IPS-20b (cell line): ENCODE results near the gene GBE1.

Experiments used
- H3K27ac ChIP-seq: one replicate; pipeline ENCODE4 v1.5.1; 2013; ENCODE audit warnings: low read length
- H3K27me3 ChIP-seq: 2 replicates; pipeline ENCODE4 v1.6.1; 2013; ENCODE audit warnings: mild to moderate bottlenecking, low read length, inconsistent platforms; ENCODE audit not compliant: insufficient read depth
- H3K36me3 ChIP-seq: 2 replicates; pipeline ENCODE4 v1.6.1; 2013; ENCODE audit warnings: low read depth, mild to moderate bottlenecking, inconsistent platforms, low read length, moderate library complexity; ENCODE audit not compliant: insufficient read depth
- H3K4me1 ChIP-seq: 2 replicates; pipeline ENCODE4 v1.6.1; 2013; ENCODE audit warnings: mild to moderate bottlenecking, control low read depth, inconsistent platforms, low read length, moderate library complexity; ENCODE audit not compliant: insufficient read depth
- H3K4me3 ChIP-seq: 2 replicates; pipeline ENCODE4 v1.5.1; 2013; ENCODE audit warnings: mild to moderate bottlenecking, low read length, inconsistent platforms
- H3K9ac ChIP-seq: 2 replicates; pipeline ENCODE4 v1.6.1; 2013; ENCODE audit warnings: low read depth, mild to moderate bottlenecking, inconsistent platforms, low read length, moderate library complexity
- H3K9me3 ChIP-seq: 2 replicates; pipeline ENCODE4 v1.6.1; 2013; ENCODE audit warnings: mild to moderate bottlenecking, low read depth, low read length, inconsistent platforms; ENCODE audit not compliant: insufficient read depth

GBE1 gene

DNA sequence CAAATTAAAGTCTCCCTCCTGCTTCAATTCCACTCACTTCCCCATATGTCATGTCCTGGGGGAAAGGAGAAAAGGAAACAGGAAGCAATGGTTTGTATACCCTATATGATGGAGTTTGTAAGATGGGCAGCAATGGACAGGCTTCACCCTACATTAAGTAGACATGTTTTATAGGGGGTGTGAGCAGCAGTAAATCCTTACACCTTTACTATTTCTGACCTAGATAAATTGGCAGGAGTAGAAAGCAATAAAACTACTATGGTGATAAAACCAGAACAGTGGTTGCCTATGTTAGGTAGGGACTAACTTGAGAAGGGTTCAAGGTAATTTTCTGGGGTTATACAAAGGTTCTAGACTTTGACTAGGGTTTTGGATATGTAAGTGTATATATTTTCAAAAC lies 301.7 kb downstream of the GBE1 start:
- H3K27ac ChIP-seq, result no peak overlapping the region
- H3K9ac ChIP-seq, result no peak overlapping the region
- H3K27me3 ChIP-seq, result no peaks in the 10 kb centered on the region
- no peaks in the 10 kb centered on the region for H3K4me1 ChIP-seq
- H3K9me3 ChIP-seq, result no peaks in the 10 kb centered on the region
- no peak overlapping the region for H3K4me3 ChIP-seq
- H3K36me3 ChIP-seq, result no peaks in the 10 kb centered on the region

DNA sequence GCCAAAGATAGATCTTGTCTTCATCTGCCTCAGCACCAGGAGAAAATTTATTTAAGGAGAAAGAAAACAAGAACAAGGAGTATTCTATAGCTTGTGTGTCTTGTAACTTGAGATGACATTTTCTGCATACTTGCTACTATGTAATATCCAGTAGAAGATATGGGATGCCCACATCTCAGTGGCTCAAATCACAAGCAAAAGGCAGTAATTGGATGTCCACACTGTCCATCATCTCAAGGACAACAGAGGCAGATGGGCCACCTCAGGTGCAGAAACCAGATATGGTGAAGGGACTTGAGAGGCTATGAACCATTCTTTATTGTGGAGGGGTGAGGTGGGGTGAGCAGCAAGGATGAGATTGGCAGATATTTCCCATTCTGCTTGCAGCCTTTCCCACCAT lies 309.0 kb downstream of the GBE1 start:
- no peak overlapping the region for H3K9ac ChIP-seq
- H3K27me3 ChIP-seq, result no peaks in the 10 kb centered on the region
- H3K9me3 ChIP-seq, result no peaks in the 10 kb centered on the region
- no peaks in the 10 kb centered on the region for H3K4me1 ChIP-seq
- H3K4me3 ChIP-seq, result no peak overlapping the region
- H3K36me3 ChIP-seq, result no peaks in the 10 kb centered on the region
- H3K27ac ChIP-seq, result no peak overlapping the region

DNA sequence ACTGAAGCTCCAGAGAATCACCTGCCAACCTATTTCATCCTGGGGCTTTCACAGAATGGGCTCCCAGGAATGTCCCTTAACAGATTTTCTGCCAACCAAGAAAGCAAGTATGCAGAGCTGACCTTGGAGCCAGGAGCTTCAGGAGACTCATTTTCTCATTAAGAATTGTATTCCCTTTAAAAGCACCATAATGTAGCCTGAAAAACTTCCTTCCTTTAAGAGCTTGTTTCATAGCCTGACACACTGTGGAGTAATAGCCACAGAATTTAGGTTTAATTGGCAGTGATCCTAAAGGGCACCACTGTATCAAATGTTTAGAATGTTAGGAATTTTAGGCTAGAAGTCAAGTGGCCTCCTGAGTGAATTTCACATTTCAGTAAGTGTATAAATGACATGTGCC lies 309.8 kb downstream of the GBE1 start:
- Histone ChIP-seq H3K4me3 (no peak overlapping the region), H3K9me3 (no peaks in the 10 kb centered on the region), H3K27me3 (no peaks in the 10 kb centered on the region), H3K4me1 (no peaks in the 10 kb centered on the region), H3K36me3 (no peaks in the 10 kb centered on the region), H3K9ac (no peak overlapping the region), H3K27ac (no peak overlapping the region)

DNA sequence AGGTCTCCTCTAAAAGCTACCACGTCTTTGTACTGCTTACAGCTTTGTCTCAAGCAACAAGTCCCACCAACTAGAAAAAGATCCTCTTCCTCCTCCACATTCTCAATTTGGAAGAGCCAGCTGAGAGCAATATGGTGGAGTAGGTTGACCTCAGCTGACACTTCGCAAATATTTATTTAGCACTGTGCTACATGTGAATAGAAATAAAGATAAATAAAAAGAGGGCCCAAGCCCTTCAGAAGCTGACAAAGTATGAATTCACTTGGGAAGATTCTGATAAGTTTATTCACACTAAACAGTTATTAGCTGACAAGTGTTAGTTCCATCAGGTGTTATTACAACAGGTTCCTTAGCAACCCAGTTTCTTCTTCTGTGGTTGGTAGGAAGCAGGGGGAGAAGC lies 310.3 kb downstream of the GBE1 start:
- Histone ChIP-seq H3K4me3 (no peak overlapping the region), H3K27ac (no peak overlapping the region), H3K36me3 (no peaks in the 10 kb centered on the region), H3K27me3 (no peaks in the 10 kb centered on the region), H3K9ac (no peak overlapping the region), H3K4me1 (no peaks in the 10 kb centered on the region), H3K9me3 (no peaks in the 10 kb centered on the region)

DNA sequence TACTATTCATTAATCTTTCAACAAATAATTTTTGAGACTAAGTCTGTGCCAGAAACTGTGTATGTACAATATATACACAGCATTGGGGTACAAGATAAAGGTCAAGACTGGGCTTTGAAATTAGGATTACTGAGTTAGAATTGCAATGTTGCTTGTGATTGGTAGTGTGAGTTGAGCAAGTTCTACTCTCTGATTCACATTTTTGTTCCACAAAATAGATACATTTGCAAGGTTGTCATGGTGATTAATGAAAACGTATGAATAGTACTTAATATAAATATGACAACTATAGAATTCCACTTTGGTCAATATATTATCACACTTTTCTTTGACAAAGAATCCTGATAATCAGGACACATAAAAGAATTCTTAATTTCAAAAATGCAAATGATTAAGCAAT lies 314.6 kb downstream of the GBE1 start:
- no peaks in the 10 kb centered on the region for H3K4me1 ChIP-seq
- no peaks in the 10 kb centered on the region for H3K36me3 ChIP-seq
- H3K9me3 ChIP-seq, result no peaks in the 10 kb centered on the region
- no peaks in the 10 kb centered on the region for H3K27me3 ChIP-seq
- no peak overlapping the region for H3K9ac ChIP-seq
- no peak overlapping the region for H3K4me3 ChIP-seq
- no peak overlapping the region for H3K27ac ChIP-seq

DNA sequence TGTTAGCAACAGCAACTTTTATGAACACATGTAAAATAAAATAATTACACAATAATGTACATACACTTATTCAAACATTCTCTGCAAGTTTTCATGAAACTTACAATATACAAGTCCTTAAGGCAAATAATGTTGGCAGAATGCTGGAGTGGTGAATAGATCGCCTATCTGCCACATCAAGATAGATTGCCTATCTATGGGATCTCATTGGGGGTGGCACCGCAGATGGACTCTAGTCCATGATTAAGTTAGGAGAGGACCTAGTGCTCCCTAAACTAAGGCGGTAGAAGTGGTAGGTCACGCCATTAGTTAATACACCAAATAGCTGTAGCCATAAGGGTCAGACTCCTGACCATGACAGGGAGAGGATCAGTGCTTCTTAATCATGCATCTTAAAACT lies 315.7 kb downstream of the GBE1 start:
- no peak overlapping the region for H3K9ac ChIP-seq

DNA sequence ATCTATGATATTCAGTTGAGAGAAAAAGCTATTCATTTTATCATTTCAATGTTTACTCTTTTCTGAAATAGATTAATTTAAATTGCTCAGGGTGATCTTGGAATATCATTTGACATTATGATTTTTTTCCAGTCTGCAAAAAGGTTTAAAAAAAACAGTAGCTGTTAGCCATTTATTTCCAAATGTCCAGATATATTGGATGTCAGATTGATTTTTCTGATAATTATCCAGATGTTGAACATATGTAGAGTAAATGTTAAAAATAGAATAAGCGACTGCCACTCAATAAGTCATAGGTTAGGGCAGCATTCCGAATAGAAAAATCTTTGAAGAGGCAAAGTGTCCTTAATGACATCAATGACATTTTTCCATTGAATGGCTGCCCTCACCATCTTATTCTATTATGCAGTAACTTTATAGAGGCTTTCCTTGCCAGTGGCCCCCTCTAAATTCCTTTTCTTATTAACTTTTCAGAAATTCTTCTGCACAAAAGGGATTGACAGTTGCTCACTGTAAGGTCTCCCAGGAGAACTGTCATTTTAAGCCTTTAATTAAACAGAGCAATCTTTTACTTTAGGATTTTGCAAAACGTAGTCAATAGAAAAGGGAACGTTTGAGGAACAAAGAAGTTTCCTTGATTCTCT lies 316.5 kb downstream of the GBE1 start:
- H3K27me3 ChIP-seq, result no peaks in the 10 kb centered on the region
- H3K4me3 ChIP-seq, result no peak overlapping the region
- no peaks in the 10 kb centered on the region for H3K36me3 ChIP-seq
- no peaks in the 10 kb centered on the region for H3K4me1 ChIP-seq
- no peak overlapping the region for H3K9ac ChIP-seq
- no peaks in the 10 kb centered on the region for H3K9me3 ChIP-seq
- no peak overlapping the region for H3K27ac ChIP-seq

More for the DNA sequence above, 315.7 kb downstream of the GBE1 start:
- H3K4me1 ChIP-seq, result no peaks in the 10 kb centered on the region
- no peak overlapping the region for H3K27ac ChIP-seq
- H3K36me3 ChIP-seq, result no peaks in the 10 kb centered on the region
- no peak overlapping the region for H3K4me3 ChIP-seq
- no peaks in the 10 kb centered on the region for H3K27me3 ChIP-seq
- H3K9me3 ChIP-seq, result no peaks in the 10 kb centered on the region

DNA sequence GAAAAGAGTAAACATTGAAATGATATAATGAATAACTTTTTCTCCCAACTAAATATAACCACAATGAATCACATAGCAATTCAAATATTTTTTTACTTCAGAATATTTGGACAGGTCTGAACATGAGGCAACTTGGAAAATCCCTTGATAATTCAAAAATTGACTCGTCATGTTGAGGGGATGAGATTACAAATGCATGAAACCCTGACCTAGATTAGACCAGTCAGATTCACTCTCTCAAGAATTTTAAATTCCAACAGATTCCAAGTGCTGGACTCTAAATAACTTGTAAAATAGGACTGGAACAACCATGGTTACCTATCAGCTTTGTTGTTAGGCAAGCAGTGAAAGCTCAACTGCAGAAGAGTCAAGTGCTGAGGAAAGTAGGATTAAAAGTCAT lies 317.5 kb downstream of the GBE1 start:
- Histone ChIP-seq H3K27ac (no peak overlapping the region), H3K9ac (no peak overlapping the region), H3K36me3 (no peaks in the 10 kb centered on the region), H3K4me3 (no peak overlapping the region), H3K27me3 (no peaks in the 10 kb centered on the region), H3K9me3 (no peaks in the 10 kb centered on the region), H3K4me1 (no peaks in the 10 kb centered on the region)

DNA sequence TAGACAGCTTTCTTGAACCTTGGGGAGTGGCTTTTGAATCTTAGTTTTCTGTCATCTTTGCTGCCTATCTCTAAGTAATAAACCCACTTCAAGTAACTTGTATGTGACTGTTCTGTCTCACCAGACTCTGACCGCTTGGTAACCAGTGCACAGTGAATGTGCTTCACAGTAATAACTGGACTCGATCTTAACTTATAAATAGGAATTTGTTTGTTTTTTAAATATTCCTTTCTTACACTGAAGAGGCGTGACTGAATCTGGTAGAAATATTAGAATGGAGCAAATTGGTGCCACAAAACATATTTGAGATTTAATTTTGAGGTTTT lies 318.0 kb downstream of the GBE1 start:
- no peak overlapping the region for H3K4me3 ChIP-seq
- no peaks in the 10 kb centered on the region for H3K27me3 ChIP-seq
- H3K27ac ChIP-seq, result no peak overlapping the region
- H3K9ac ChIP-seq, result no peak overlapping the region
- no peaks in the 10 kb centered on the region for H3K36me3 ChIP-seq
- H3K9me3 ChIP-seq, result no peaks in the 10 kb centered on the region
- no peaks in the 10 kb centered on the region for H3K4me1 ChIP-seq

DNA sequence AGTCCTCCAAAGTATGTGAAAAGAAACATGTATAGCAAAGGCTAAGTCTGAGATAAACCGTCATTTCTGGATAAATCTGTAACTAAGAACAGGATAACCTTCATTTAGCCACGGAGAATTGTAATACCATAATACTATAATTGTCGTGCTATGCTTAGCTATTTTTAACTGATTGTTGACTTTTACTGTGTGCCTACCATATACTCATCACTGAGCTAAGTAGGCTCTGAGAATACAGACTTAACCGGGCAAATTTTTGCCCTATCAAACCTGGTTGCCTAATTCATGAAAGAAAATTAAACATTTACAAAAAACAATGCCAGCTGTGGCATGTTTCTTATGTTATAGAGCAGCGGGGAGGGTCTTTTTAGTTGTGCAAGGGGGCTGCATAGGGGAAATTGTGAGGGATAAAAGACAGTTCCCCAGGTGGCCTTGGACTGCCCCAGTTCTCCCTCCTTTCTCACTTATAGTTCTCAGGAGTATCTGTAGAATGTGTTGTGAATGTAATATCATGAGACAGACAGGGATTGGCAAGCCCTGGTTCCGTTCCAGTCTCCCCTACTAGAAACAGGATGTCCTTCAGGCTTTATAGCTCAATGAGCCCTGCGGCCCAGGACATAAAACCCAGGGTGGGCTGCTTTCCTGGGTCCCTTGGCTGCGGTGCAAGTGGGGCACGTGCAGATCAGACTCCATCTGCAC lies 318.5 kb downstream of the GBE1 start:
- no peaks in the 10 kb centered on the region for H3K36me3 ChIP-seq
- no peak overlapping the region for H3K4me3 ChIP-seq
- H3K27me3 ChIP-seq, result no peaks in the 10 kb centered on the region
- H3K9ac ChIP-seq, result no peak overlapping the region
- no peaks in the 10 kb centered on the region for H3K9me3 ChIP-seq
- no peaks in the 10 kb centered on the region for H3K4me1 ChIP-seq
- H3K27ac ChIP-seq, result no peak overlapping the region

DNA sequence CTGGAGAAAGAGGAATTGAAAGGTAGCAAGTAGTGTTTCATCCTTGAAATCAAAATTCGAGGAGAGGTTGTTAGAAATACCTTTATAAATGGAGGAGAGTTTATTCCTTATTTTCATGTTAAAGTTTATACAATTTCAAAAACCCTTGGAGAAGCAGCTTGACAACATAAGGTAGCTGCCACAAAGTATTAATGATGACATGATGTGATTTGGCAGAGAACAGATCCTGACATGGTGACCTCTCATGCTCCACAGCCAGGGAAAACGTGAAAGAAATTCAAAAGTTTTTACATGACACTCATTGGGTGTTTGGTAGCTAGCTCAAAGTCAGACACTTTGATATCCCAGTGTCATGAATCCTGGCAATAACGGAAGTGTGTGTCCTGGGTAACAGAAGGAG lies 320.8 kb downstream of the GBE1 start:
- no peaks in the 10 kb centered on the region for H3K4me1 ChIP-seq

More for the DNA sequence above, 320.8 kb downstream of the GBE1 start:
- no peak overlapping the region for H3K9ac ChIP-seq
- no peak overlapping the region for H3K27ac ChIP-seq
- H3K36me3 ChIP-seq, result no peaks in the 10 kb centered on the region
- no peaks in the 10 kb centered on the region for H3K9me3 ChIP-seq
- H3K27me3 ChIP-seq, result no peaks in the 10 kb centered on the region
- no peak overlapping the region for H3K4me3 ChIP-seq
